ENCODE results near the gene ITPRID2. TPM values are rescaled to one million over a fixed set of nuclear protein-coding genes. Genes with fewer than 3 reads are reported as not detected.

Gene ITPRID2
- total and polyA plus RNA-seq, 2 of the 8 experiments (the other 6 are each of a cell fraction or from before 2014, with no cell fraction given): 1.9 to 12.6 TPM

DNA sequence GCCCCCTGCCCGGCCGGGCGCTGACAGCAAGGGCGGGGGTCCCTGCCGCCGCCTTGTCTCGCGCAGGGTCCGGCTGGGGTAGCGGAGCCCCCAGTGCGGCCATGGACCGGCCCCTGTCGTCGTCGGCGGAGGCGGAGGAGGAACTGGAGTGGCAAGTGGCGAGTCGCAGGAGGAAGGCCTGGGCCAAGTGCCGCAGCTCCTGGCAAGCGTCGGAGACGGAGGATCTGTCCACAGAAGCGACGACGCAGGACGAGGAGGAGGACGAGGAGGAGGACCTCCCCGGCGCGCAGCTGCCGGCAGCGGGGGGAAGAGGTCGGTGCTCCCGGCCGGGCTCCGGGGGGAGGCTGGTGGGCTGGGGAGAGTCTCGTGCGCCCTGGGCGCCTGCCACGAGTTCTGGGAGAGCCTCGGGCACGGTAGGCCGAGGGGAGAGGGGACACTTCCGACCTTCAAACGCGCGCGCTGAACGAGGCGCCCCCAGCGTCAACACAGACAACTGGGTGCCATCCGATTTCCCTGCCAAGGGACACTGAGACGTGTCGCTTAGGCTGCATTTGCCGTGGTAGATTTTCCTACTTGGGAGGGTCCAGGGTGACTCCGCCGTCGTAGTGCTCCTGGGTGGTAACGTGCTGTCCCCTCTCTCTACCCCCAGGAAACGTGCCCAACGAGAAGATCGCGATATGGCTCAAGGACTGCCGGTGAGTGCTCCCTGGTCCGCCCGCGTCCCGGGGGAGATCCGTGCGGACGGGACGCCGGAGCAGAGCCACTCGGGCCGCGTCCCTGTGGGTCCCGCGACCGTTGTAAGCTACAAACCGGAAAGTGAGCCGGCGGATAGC, 652 bp downstream of the ITPRID2 start (continued):
- TF ChIP-seq, protein P1, sequence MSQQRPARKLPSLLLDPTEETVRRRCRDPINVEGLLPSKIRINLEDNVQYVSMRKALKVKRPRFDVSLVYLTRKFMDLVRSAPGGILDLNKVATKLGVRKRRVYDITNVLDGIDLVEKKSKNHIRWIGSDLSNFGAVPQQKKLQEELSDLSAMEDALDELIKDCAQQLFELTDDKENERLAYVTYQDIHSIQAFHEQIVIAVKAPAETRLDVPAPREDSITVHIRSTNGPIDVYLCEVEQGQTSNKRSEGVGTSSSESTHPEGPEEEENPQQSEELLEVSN (IDR thresholded peaks at IDR 0.05): peak; percentile 91
- TF ChIP-seq SAP30 (IDR thresholded peaks at IDR 0.05; ENCODE audit: insufficient read depth, insufficient replicate concordance, low read length) (peak; percentile 74), KDM4A (IDR thresholded peaks at IDR 0.05; ENCODE audit: low read depth, low read length, severe bottlenecking) (peak; percentile 99), MAFK (IDR thresholded peaks at IDR 0.05; ENCODE audit: low read depth, low read length) (no peak), POLR2AphosphoS5 (IDR thresholded peaks at IDR 0.05; ENCODE audit: low read depth, low read length) (no peak), RBBP5 (IDR thresholded peaks at IDR 0.05; ENCODE audit: borderline replicate concordance, low read depth, low read length) (0 out of 2 replicates have a peak, but pooled peaks have one; percentile 55), ASH2L (IDR thresholded peaks at IDR 0.05; ENCODE audit: low read length) (peak; percentile 95), TAF7 (optimal IDR thresholded peaks at IDR 0.05; ENCODE audit: borderline replicate concordance, low read depth, low read length) (peak; percentile 31), PHF8 (conservative IDR thresholded peaks at IDR 0.05; ENCODE audit: low read depth, low read length) (peak; percentile 15), RNF2 (IDR thresholded peaks at IDR 0.05; ENCODE audit: borderline replicate concordance, low read depth, low read length, missing control alignments, poor library complexity, severe bottlenecking) (peak; percentile 66), SUZ12 (IDR thresholded peaks at IDR 0.05; ENCODE audit: low read length) (peak; percentile 63; the same call in 1 of the 2 replicates)

All from H1 (cell line).